GM23338 (cell line): Measurements from ENCODE around the gene GALNT9. TPM values are rescaled to one million over a fixed set of nuclear protein-coding genes. Genes with fewer than 3 reads are reported as not detected.

ENCODE experiments used
- ATAC-seq: fragments of 200-7000 bp; cut with Tn5 transposase; 3 replicates; pipeline ENCODE4 v1.9.1; 2020
- DNase-seq: peaks from one replicate; pipeline ENCODE4 v3.0.0-alpha.2; 2015; ENCODE audit warnings: low spot score
- H2AFZ ChIP-seq: fragments of 200-600 bp; sonication (generic); 2 replicates; pipeline ENCODE4 v1.8.0; 2016; ENCODE audit warnings: antibody characterized with exemption, mild to moderate bottlenecking, moderate library complexity
- H3F3A ChIP-seq: fragments of 200-600 bp; sonication (generic); replicated peaks from 2 replicates; pipeline ENCODE4 v1.8.0; 2017; ENCODE audit warnings: antibody characterized with exemption, mixed run types, low read depth
- H3K27ac ChIP-seq: fragments of 200-600 bp; sonication (generic); 2 replicates; pipeline ENCODE4 v1.6.1; 2016; ENCODE audit warnings: low read depth
- H3K27me3 ChIP-seq: fragments of 200-600 bp; sonication (generic); 2 replicates; pipeline ENCODE4 v1.8.0; 2016; ENCODE audit warnings: mild to moderate bottlenecking, mixed run types, moderate library complexity; ENCODE audit not compliant: insufficient read depth
- H3K36me3 ChIP-seq: fragments of 200-600 bp; sonication (generic); 2 replicates; pipeline ENCODE4 v1.8.0; 2016; ENCODE audit warnings: mild to moderate bottlenecking; ENCODE audit not compliant: insufficient read depth
- H3K4me1 ChIP-seq: fragments of 200-600 bp; sonication (generic); 2 replicates; pipeline ENCODE4 v1.8.0; 2016; ENCODE audit warnings: mild to moderate bottlenecking, moderate library complexity; ENCODE audit not compliant: insufficient read depth
- H3K4me2 ChIP-seq: fragments of 200-600 bp; sonication (generic); 2 replicates; pipeline ENCODE4 v1.7.1; 2017; ENCODE audit warnings: mixed run types
- H3K4me3 ChIP-seq: fragments of 200-600 bp; sonication (generic); 2 replicates; pipeline ENCODE4 v1.6.1; 2016; ENCODE audit warnings: mixed run types
- H3K79me2 ChIP-seq: fragments of 200-600 bp; sonication (generic); replicated peaks from 2 replicates; pipeline ENCODE4 v1.8.0; 2017; ENCODE audit warnings: mild to moderate bottlenecking; ENCODE audit not compliant: insufficient read depth
- H3K9me2 ChIP-seq: fragments of 200-600 bp; sonication (generic); 2 replicates; pipeline ENCODE4 v1.8.0; 2017; ENCODE audit not compliant: insufficient read depth
- H4K20me1 ChIP-seq: fragments of 200-600 bp; sonication (generic); replicated peaks from 2 replicates; pipeline ENCODE4 v1.8.0; 2017; ENCODE audit warnings: mild to moderate bottlenecking; ENCODE audit not compliant: insufficient read depth
- H3K27ac Mint-ChIP-seq: 2 replicates; pipeline ENCODE4 v1.8.0; 2020; ENCODE audit warnings: inconsistent platforms, mild to moderate bottlenecking, moderate library complexity, mixed read lengths
- H3K27me3 Mint-ChIP-seq: 3 replicates; pipeline ENCODE4 v1.8.0; 2022; ENCODE audit warnings: low read depth, mild to moderate bottlenecking, moderate library complexity, mixed read lengths, inconsistent platforms; ENCODE audit not compliant: insufficient read depth, poor library complexity
- H3K36me3 Mint-ChIP-seq: 3 replicates; pipeline ENCODE4 v1.8.0; 2021; ENCODE audit warnings: low read depth, mild to moderate bottlenecking, inconsistent platforms, moderate library complexity, mixed read lengths
- H3K4me1 Mint-ChIP-seq: 3 replicates; pipeline ENCODE4 v1.8.0; 2020; ENCODE audit warnings: mild to moderate bottlenecking, inconsistent platforms, mixed read lengths
- H3K4me3 Mint-ChIP-seq: 3 replicates; pipeline ENCODE4 v1.8.0; 2021; ENCODE audit warnings: moderate library complexity, mild to moderate bottlenecking, inconsistent platforms, mixed read lengths
- H3K9me3 Mint-ChIP-seq: 3 replicates; pipeline ENCODE4 v1.8.0; 2020; ENCODE audit warnings: moderate library complexity, mild to moderate bottlenecking, inconsistent platforms, mixed read lengths
- CREB1 ChIP-seq: fragments of 250-450 bp; sonication (Bioruptor Pico); IDR thresholded peaks from 2 replicates; pipeline ENCODE4 v1.5.0; 2020; ENCODE audit warnings: low read depth, mild to moderate bottlenecking, moderate library complexity
- CTCF ChIP-seq, 2 experiments: fragments of 200-600 bp in 1 of 2; sonication (generic) in 1 of 2; conservative IDR thresholded peaks; 2 replicates each; pipeline versions ENCODE4 v1.5.1 to v1.6.1; 2016 to 2017; ENCODE audit warnings: antibody characterized with exemption in 2 of 2, low read depth in 2 of 2, mild to moderate bottlenecking in 2 of 2, moderate library complexity in 1 of 2
- EZH2 ChIP-seq: fragments of 200-600 bp; sonication (generic); IDR thresholded peaks from one replicate; pipeline ENCODE4 v1.8.0; 2017; ENCODE audit warnings: antibody characterized with exemption, mild to moderate bottlenecking, low read depth; ENCODE audit not compliant: unreplicated experiment
- EZH2phosphoT487 ChIP-seq: fragments of 200-600 bp; sonication (generic); IDR thresholded peaks from one replicate; pipeline ENCODE4 v1.8.1; 2018; ENCODE audit warnings: antibody characterized with exemption; ENCODE audit not compliant: unreplicated experiment
- JUNB ChIP-seq: IDR thresholded peaks from one replicate; pipeline ENCODE4 v1.6.1; 2016; ENCODE audit warnings: antibody characterized with exemption; ENCODE audit not compliant: unreplicated experiment
- NANOG ChIP-seq: IDR thresholded peaks from 2 replicates; pipeline ENCODE4 v1.6.1; 2016; ENCODE audit warnings: antibody characterized with exemption, borderline replicate concordance
- POLR2AphosphoS5 ChIP-seq: IDR thresholded peaks from 2 replicates; pipeline ENCODE4 v1.6.1; 2016; ENCODE audit warnings: antibody characterized with exemption, low read depth
- STAT1 ChIP-seq: IDR thresholded peaks from one replicate; pipeline ENCODE4 v1.6.1; 2016; ENCODE audit warnings: antibody characterized with exemption; ENCODE audit not compliant: unreplicated experiment
- ZNF114 ChIP-seq: fragments of 250-450 bp; sonication (Bioruptor Pico); IDR thresholded peaks from 2 replicates; pipeline ENCODE4 v1.5.0; 2020; ENCODE audit warnings: mild to moderate bottlenecking, moderate library complexity
- ZNF331 ChIP-seq: fragments of 250-450 bp; sonication (Bioruptor Pico); IDR thresholded peaks from 2 replicates; pipeline ENCODE4 v1.5.0; 2020; ENCODE audit warnings: low read depth, mild to moderate bottlenecking, moderate library complexity
- polyA plus RNA-seq: library from polyadenylated mRNA; unstranded; fragments of >200 nt; fragmentation: Nextera tagmentation; extraction: Ambion mirVana; gene quantifications from 2 replicates; pipeline ENCODE4 v1.2.1, GENCODE V29; 2016
- total RNA-seq: library from RNA; depleted of rRNA; stranded (reverse); fragments of >200 nt; shearing (Covaris generic); gene quantifications from 2 replicates; pipeline ENCODE4 v1.2.3, GENCODE V29; 2014
- TF ChIP-seq, protein P1 (sequence below): fragments of 250-450 bp; sonication (Bioruptor Pico); IDR thresholded peaks from 2 replicates; pipeline ENCODE4 v1.5.0; 2020; ENCODE audit warnings: mild to moderate bottlenecking, moderate library complexity
- TF ChIP-seq, protein P2 (sequence below): IDR thresholded peaks from 2 replicates; pipeline ENCODE4 v1.6.1; 2016; ENCODE audit warnings: antibody characterized with exemption
- TF ChIP-seq, protein P3 (sequence below): IDR thresholded peaks from one replicate; pipeline ENCODE4 v1.6.1; 2018; ENCODE audit warnings: antibody characterized with exemption; ENCODE audit not compliant: unreplicated experiment

The GALNT9 gene
- total and polyA plus RNA-seq, 2 experiments from 2014 or later: 0.81 to 2.5 TPM

GRCh38 chr12:132196038-132196872, 133.1 kb downstream of the GALNT9 start:
- Histone ChIP-seq H3K4me3 (no peak overlapping the region), H4K20me1 (no peaks in the 10 kb centered on the region), H3K27me3 (peaks cover 12% of the 10 kb centered on the region; the same call in 1 of the 2 replicates), H3K27ac (no peak overlapping the region), H3K36me3 (no peaks in the 10 kb centered on the region), H3K79me2 (no peaks in the 10 kb centered on the region), H3F3A (no peaks in the 10 kb centered on the region), H3K4me2 (no peak overlapping the region), H3K9me2 (no peaks in the 10 kb centered on the region), H2AFZ (no peak overlapping the region), H3K4me1 (no peaks in the 10 kb centered on the region)
- TF ChIP-seq JUNB: no peak
- TF ChIP-seq, protein P1, sequence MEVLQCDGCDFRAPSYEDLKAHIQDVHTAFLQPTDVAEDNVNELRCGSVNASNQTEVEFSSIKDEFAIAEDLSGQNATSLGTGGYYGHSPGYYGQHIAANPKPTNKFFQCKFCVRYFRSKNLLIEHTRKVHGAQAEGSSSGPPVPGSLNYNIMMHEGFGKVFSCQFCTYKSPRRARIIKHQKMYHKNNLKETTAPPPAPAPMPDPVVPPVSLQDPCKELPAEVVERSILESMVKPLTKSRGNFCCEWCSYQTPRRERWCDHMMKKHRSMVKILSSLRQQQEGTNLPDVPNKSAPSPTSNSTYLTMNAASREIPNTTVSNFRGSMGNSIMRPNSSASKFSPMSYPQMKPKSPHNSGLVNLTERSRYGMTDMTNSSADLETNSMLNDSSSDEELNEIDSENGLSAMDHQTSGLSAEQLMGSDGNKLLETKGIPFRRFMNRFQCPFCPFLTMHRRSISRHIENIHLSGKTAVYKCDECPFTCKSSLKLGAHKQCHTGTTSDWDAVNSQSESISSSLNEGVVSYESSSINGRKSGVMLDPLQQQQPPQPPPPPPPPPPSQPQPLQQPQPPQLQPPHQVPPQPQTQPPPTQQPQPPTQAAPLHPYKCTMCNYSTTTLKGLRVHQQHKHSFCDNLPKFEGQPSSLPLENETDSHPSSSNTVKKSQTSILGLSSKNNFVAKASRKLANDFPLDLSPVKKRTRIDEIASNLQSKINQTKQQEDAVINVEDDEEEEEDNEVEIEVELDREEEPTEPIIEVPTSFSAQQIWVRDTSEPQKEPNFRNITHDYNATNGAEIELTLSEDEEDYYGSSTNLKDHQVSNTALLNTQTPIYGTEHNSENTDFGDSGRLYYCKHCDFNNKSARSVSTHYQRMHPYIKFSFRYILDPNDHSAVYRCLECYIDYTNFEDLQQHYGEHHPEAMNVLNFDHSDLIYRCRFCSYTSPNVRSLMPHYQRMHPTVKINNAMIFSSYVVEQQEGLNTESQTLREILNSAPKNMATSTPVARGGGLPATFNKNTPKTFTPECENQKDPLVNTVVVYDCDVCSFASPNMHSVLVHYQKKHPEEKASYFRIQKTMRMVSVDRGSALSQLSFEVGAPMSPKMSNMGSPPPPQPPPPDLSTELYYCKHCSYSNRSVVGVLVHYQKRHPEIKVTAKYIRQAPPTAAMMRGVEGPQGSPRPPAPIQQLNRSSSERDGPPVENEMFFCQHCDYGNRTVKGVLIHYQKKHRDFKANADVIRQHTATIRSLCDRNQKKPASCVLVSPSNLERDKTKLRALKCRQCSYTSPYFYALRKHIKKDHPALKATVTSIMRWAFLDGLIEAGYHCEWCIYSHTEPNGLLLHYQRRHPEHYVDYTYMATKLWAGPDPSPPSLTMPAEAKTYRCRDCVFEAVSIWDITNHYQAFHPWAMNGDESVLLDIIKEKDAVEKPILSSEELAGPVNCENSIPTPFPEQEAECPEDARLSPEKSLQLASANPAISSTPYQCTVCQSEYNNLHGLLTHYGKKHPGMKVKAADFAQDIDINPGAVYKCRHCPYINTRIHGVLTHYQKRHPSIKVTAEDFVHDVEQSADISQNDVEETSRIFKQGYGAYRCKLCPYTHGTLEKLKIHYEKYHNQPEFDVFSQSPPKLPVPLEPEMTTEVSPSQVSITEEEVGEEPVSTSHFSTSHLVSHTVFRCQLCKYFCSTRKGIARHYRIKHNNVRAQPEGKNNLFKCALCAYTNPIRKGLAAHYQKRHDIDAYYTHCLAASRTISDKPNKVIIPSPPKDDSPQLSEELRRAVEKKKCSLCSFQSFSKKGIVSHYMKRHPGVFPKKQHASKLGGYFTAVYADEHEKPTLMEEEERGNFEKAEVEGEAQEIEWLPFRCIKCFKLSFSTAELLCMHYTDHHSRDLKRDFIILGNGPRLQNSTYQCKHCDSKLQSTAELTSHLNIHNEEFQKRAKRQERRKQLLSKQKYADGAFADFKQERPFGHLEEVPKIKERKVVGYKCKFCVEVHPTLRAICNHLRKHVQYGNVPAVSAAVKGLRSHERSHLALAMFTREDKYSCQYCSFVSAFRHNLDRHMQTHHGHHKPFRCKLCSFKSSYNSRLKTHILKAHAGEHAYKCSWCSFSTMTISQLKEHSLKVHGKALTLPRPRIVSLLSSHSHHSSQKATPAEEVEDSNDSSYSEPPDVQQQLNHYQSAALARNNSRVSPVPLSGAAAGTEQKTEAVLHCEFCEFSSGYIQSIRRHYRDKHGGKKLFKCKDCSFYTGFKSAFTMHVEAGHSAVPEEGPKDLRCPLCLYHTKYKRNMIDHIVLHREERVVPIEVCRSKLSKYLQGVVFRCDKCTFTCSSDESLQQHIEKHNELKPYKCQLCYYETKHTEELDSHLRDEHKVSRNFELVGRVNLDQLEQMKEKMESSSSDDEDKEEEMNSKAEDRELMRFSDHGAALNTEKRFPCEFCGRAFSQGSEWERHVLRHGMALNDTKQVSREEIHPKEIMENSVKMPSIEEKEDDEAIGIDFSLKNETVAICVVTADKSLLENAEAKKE (CRISPR knock-in tag): no peak
- TF ChIP-seq, protein P2, sequence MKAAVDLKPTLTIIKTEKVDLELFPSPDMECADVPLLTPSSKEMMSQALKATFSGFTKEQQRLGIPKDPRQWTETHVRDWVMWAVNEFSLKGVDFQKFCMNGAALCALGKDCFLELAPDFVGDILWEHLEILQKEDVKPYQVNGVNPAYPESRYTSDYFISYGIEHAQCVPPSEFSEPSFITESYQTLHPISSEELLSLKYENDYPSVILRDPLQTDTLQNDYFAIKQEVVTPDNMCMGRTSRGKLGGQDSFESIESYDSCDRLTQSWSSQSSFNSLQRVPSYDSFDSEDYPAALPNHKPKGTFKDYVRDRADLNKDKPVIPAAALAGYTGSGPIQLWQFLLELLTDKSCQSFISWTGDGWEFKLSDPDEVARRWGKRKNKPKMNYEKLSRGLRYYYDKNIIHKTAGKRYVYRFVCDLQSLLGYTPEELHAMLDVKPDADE: no peak
- TF ChIP-seq EZH2: no peak
- TF ChIP-seq, protein P3, sequence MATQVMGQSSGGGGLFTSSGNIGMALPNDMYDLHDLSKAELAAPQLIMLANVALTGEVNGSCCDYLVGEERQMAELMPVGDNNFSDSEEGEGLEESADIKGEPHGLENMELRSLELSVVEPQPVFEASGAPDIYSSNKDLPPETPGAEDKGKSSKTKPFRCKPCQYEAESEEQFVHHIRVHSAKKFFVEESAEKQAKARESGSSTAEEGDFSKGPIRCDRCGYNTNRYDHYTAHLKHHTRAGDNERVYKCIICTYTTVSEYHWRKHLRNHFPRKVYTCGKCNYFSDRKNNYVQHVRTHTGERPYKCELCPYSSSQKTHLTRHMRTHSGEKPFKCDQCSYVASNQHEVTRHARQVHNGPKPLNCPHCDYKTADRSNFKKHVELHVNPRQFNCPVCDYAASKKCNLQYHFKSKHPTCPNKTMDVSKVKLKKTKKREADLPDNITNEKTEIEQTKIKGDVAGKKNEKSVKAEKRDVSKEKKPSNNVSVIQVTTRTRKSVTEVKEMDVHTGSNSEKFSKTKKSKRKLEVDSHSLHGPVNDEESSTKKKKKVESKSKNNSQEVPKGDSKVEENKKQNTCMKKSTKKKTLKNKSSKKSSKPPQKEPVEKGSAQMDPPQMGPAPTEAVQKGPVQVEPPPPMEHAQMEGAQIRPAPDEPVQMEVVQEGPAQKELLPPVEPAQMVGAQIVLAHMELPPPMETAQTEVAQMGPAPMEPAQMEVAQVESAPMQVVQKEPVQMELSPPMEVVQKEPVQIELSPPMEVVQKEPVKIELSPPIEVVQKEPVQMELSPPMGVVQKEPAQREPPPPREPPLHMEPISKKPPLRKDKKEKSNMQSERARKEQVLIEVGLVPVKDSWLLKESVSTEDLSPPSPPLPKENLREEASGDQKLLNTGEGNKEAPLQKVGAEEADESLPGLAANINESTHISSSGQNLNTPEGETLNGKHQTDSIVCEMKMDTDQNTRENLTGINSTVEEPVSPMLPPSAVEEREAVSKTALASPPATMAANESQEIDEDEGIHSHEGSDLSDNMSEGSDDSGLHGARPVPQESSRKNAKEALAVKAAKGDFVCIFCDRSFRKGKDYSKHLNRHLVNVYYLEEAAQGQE: no peak
- no peak for TF ChIP-seq STAT1
- no peak for TF ChIP-seq NANOG
- TF ChIP-seq ZNF331 (CRISPR knock-in tag): no peak
- no peak for TF ChIP-seq CREB1 (CRISPR knock-in tag)
- TF ChIP-seq POLR2AphosphoS5: no peak
- TF ChIP-seq ZNF114 (CRISPR knock-in tag): no peak
- TF ChIP-seq EZH2phosphoT487: no peak
- TF ChIP-seq CTCF (conservative IDR thresholded peaks at IDR 0.05; ENCODE audit: low read depth in 2 of 2): no peak
- Mint-ChIP-seq H3K36me3 (peaks cover 6% of the 10 kb centered on the region), H3K27ac (no peak overlapping the region), H3K9me3 (peaks cover 13% of the 10 kb centered on the region), H3K27me3 (peaks cover 34% of the 10 kb centered on the region), H3K4me1 (0 out of 3 replicates have a peak, but pooled peaks cover 1% of the 10 kb centered on the region), H3K4me3 (no peak overlapping the region)
- ATAC-seq: no peak
- DNase-seq: no peak
